ENCODE data around the gene SLC35G3.
"Not testable (repeated sequence)": the region's sequence is repeated elsewhere in the genome, so short reads cannot be mapped to it uniquely, and the experiment has no call there.

SLC35G3 gene

DNA sequence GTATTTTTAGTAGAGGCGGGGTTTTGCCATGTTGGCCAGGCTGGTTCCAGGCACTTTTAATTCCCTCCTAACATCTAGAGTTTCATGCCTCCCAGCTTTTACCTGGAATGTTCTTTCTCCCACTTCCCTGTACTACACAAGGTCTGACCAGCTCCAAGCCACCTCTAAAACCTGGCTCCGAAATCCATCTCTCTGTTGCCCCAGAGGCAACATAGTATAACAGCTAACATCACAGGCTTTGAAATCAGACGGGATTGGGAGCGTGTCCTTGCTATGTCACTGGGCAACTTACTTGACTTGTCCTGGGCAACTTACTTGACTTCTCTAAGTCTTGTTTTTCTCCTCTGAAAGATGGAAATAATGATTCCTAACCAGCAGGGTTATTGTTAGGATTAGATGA, 31.4 kb downstream of the SLC35G3 start:
- no peak for DNase-seq

DNA sequence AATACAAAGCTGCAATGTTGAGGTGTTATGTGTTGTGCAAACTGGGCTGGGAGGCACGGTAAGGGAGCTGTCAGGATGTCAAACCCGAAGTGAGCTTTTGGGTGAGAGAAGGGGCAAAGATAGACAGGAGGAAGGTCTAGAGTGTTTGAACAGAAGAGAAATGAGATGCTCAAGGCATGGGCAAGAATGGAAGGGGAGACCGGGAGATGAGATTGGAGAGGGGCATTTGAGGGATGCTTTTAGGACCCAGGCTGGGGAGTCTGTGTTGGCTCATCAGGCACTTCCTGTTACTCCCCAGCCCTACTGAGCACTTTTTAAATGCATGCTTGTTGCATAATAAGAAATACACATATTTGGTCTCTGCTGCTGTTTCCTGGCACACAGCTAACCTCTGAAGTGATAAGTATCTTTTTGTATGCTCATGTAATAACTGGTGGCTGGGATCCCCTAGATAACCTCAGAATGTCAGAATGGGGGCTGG, 32.9 kb downstream of the SLC35G3 start:
- no peak for DNase-seq

DNA sequence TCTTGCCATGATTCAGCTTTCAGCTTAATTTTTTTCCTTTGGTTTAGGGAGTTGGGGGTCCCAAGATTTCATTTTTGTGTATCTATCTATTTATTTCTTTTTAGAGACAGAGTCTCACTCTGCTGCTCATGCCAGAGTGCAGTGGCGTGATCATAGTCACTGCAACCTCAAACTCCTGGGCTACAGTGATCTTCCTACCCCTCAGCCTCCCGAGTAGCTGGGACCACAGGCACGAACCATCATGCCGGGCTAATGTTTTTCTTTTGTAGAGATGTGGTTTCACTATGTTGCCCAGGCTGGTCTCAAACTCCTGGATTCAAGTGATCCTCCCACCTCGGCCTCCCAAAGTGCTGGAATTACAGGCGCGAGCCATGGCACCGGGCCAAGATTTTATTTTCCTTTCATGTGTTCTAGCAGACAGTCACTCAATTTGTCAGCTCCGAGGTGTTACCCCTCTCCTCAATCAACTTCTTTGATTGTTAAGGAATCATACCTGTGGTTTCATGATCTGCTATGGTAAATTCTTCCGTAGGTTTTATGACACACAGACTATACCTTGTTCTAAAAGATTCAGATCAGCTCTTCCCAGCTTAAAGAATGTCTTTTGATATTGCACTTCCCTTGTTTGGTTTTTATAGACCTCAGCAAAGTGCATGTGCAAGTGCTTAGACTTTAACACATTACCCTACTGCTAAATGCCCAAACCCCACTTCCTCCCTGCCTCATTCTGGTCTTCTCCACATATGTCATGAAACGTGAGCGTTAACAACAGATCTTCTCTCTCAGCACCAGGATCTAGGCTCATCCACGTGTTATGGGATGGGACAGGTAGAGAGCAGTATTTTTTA, 33.6 kb downstream of the SLC35G3 start:
- no peak for DNase-seq

DNA sequence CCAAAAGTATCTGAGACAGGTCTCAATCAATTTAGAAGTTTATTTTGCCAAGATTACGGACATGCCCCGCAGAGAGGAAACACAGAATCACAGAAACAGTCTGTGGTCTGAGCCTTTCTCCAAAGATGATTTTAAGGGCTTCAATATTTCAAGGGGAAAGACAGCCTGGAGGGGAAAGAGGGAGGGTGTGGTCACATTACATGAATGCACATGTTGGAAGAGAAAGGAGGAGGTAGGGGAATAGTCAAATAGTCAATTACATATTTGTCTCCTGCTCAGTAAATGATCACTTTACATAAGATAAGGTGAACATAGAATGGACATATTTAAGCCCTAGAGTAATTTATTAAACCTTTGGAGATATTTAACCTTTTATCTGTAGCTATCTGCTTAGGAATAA, 34.3 kb downstream of the SLC35G3 start:
- no peak for DNase-seq

DNA sequence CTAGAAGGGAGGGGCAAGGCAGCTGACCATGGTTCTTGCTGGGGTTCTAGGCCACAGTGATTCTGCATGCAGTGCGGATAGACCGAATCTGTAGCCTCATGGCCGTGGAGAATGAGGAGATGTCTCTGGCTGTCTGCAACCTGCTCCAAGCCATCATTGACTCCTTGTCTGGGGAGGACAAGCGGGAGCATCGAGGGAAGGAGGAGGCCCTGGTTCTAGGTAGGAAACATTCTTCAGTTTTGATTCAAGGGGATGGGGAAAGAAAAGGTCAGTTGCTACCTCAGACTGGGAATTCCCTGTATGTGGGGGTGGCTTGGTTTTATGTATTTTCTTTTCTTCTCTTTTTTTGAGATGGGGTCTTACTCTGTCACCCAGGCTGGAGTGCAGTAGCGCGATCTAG, 38.9 kb downstream of the SLC35G3 start:
- no peak for DNase-seq

DNA sequence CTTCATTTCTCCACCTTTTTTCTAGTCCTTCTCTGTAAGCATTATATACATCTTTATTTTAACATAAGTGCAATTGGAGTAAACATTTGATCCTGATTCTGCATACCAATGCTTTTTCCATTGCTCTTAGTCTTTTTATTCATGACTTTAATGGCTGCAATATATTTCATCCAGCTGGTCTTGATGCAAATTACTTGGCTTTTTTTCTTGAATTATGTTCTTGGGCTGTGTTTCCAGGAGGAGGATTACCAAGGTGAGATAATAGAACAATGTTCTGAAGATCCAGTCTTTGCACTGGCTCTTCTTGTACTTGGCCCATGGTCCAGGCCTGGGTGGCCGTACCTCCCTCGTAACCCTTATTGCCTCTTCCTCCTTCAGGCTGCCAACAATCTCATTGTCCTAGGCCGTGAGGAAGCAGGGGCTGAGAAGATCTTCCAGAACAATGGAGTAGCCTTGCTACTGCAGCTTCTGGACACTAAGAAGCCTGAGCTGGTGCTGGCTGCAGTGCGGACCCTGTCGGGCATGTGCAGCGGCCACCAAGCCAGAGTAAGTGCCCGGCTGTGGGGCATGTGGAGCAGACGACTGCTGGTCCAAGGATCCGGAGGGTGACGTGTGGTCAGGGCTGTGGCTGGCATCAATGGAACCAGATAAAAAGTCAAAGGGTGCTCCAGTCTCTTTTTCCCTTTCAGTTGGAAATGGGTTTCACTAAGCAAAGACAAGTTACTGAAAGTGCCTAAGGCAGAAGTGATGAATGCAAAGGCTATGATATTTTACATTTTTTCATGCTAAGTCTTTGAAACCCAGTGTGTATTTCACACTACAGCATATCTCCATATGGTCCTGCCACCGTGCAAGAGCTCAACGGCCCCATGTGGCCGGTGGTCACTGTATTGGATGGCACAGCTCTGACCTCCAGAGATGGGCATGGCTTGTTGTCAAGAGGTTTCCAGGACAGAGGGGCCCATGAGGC, 39.7 kb downstream of the SLC35G3 start:
- DNase-seq: no peak

DNA sequence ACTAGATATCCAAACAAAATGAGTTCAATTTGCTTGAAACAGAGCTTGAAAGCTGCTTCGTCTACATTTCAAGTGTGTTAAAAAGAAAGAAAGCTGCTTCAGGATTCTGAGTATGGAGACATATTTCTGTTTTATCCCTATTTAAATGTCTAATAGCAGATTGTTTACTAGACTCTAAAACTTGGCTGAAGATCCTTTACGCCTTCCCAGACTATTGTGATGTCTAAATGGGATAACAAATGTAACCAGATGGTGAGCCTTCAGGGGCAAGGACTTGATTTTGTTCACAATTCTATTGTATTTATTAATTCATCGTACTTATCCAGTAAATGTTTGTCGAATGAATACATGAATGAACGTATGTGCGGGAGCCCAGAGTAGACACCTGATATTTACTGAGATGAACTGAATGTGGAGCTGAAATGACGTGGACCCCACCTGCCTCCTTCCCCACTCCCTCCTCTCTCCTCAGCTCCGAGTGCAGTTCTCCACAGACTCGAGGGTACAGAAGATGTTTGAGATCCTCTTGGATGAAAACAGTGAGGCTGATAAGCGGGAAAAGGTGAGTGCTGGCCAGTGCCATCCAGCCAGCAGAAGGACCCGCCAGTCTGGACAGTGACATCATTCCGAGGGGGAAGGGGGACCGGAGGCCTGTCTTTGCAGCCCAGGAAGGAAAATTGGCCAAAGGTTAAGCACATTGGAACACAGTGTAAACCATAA, 41.6 kb downstream of the SLC35G3 start:
- no peak for DNase-seq

DNA sequence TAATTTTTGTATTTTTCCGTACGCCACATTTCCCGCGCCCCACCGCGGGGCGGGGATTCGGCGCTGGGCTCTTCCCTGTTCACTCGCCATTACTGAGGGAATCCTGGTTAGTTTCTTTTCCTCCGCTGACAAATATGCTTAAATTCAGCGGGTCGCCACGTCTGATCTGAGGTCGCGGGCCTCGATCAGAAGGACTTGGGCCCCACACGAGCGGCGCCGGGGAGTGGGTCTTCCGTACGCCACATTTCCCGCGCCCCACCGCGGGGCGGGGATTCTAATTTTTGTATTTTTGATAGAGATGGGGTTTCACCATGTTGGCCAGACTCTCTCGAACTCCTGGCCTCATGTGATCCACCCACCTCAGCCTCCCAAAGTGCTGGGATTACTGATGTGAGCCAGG, 43.1 kb downstream of the SLC35G3 start:
- DNase-seq: not testable (repeated sequence)

DNA sequence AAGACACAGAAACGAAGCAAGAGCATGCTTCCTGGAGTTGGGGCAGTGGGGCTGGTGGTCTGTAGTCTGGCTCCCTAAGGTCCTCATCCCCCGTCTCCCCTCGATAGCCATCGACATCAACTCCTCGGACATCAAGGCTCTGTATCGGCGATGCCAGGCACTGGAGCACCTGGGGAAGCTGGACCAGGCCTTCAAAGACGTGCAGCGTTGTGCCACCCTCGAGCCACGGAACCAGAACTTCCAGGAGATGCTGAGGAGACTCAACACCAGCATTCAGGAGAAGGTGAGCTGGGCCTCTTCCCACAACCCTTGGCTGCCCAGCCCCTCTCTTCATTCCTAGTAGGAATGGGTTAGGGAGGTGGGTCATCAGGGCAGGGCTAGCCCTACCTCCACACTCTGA, 44.3 kb downstream of the SLC35G3 start:
- DNase-seq: no peak

DNA sequence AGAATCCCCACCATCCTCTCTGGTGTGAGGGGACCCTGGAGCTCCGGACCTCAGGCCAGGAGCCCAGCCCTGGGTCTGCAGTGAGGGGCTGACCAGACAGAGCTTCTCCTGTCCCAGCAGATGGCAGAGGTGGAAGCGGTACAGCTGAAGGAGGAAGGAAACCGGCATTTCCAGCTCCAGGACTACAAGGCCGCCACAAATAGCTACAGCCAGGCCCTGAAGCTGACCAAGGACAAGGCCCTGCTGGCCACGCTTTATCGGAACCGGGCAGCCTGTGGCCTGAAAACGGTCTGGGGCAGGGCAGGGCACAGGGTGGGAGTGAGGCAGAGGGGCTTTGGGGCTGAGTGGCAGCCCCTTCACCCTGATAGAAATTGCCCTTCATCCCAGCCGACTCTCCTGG, 46.0 kb downstream of the SLC35G3 start:
- no peak for DNase-seq

DNA sequence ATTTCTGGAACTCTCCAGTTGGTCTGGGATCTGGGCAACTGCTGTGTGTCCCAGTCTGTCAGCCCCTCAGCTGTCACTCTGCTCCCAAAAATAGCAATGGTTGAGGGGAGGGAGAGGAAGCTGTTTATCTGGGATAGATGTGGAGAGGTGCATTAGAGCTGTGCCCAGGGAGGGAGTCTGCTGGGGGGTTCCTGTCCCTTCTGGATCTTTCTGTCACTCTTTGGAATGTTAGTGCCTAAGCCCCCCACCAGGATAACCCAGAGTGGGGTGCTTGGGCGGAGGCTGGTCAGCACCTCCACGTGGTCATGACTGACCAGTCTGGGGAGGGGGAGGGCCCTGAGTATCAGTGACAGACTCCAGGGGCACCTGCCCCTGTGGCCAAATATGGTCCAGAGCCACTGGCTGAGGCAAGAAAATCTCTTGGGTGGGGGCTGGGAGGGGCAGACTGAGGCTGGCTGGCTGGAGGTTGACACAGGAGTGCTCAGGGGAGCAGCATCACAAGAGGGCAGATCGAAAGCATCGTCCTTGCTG, 46.8 kb downstream of the SLC35G3 start, which contains the start of gene UNC45B:
Gene UNC45B (plus strand): TSS at position 443 of the 531 bp plus-strand sequence. CDS start 447 bp downstream, outside the sequence.
- no peak for DNase-seq

DNA sequence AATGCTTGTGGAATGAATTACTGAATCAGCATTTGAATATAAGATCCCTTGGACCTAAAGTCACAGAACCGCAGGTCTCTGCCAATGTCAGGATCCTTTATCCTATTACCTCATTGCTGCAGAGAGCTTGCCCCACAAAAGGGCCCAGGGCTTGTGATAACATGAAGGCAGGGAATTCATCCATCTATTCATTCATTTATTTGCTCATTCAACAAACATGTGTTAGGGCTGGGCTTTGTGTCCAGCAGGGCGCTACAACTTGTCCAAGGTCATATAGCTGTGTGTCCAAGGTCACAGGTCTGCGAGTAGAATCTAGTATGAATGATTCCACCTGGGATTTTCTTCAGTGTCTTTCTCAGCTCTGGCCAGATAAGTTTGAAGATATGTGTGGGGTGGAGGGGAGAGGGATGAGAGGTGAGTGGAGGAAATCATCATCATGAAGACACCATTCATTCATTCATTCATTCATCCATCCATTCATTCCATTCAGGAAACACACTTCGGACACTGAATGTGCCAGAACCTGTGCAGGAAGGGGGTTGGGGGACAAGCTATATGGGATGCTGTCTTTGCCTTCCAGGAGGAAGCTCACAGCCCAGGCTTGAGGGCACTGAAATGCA, 47.9 kb downstream of the SLC35G3 start:
- DNase-seq: no peak

DNA sequence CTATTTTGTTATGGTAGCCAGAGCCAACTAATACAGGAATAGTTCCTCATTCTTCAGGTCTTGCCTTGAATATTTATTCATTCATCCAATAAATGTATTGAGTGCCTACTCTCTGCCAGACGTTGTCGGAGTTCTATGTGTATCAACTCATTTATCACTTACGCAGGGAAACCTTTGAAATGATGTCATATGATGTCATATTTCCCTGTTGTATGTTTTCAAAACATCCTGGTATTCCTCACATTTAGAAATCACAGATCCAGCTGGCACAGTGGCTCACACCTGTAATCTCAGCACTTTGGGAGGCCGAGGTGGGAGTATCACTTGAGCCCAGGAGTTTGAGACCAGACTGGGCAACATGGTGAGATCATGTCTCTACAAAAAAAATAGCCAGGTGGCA, 49.4 kb downstream of the SLC35G3 start:
- DNase-seq: no peak
